ENCODE data around the gene PDXP.

DNA sequence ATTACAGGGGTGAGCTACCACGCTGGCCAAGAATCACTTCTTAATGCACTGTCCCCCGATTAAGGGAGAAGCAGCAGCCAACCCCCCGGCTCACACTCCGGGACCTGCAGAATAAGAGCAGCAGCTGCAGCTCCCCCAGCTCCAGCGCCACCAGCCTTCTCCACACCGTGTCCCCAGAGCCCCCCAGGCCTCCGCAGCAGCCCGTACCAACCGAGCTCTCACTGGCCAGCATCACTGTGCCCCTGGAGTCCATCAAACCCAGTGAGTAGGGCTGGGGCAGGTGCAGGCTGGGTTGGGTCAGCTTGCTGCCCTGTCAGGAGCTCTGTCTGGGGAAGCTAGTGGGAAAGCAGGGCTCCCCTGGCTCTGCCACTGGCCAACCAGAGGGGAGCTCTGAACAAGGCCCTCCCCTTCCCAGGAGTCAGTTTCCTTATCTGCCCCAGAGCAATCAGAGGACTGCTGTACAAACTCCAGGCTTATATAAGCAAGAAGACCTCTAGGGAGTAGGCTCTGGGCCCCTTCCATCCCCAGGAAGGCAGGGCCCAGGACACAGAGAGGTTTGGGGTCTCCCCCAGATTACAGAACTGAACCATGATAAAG lies 27.6 kb upstream of the PDXP start:
- TF ChIP-seq ZNF555 (tag by site-specific recombination; conservative IDR thresholded peaks at IDR 0.05) (no peak), ZNF133 (tag by site-specific recombination; IDR thresholded peaks at IDR 0.05) (no peak), ZNF664 (tag by site-specific recombination; IDR thresholded peaks at IDR 0.05) (no peak)
- TF ChIP-seq, protein P1, sequence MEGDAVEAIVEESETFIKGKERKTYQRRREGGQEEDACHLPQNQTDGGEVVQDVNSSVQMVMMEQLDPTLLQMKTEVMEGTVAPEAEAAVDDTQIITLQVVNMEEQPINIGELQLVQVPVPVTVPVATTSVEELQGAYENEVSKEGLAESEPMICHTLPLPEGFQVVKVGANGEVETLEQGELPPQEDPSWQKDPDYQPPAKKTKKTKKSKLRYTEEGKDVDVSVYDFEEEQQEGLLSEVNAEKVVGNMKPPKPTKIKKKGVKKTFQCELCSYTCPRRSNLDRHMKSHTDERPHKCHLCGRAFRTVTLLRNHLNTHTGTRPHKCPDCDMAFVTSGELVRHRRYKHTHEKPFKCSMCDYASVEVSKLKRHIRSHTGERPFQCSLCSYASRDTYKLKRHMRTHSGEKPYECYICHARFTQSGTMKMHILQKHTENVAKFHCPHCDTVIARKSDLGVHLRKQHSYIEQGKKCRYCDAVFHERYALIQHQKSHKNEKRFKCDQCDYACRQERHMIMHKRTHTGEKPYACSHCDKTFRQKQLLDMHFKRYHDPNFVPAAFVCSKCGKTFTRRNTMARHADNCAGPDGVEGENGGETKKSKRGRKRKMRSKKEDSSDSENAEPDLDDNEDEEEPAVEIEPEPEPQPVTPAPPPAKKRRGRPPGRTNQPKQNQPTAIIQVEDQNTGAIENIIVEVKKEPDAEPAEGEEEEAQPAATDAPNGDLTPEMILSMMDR (tag by site-specific recombination; IDR thresholded peaks at IDR 0.05) = no peak

Data from HEK293 (cell line).